Kidney epithelial cell (primary cell): Measurements from ENCODE around the gene DHX8. TPM values are rescaled to one million over a fixed set of nuclear protein-coding genes. Genes with fewer than 3 reads are reported as not detected.
A peak's percentile ranks its signal among the peaks of the same experiment; 100 is the strongest.

Source experiments
- DNase-seq: peaks from one replicate; pipeline ENCODE4 v3.0.0-alpha.2; 2010; ENCODE audit warnings: low read depth
- H3K27me3 ChIP-seq: 2 replicates; pipeline ENCODE4 v1.6.0; 2011; ENCODE audit warnings: low read length; ENCODE audit not compliant: control insufficient read depth, insufficient read depth
- H3K36me3 ChIP-seq: 2 replicates; pipeline ENCODE4 v1.5.1; 2011; ENCODE audit warnings: low read length; ENCODE audit not compliant: control insufficient read depth, insufficient read depth
- H3K4me3 ChIP-seq: 2 replicates; pipeline ENCODE4 v1.5.1; 2011; ENCODE audit warnings: low read depth, mild to moderate bottlenecking, control low read depth, low read length
- total RNA-seq: library from RNA; depleted of rRNA; stranded (reverse); fragments of >200 nt; gene quantifications from 2 replicates; pipeline ENCODE4 v1.2.3, GENCODE V29; 2015
- TF ChIP-seq, protein P1 (sequence below): IDR thresholded peaks from 2 replicates; pipeline ENCODE4 v1.5.1; 2011; ENCODE audit warnings: mild to moderate bottlenecking, moderate library complexity, low read length, control low read depth, inconsistent platforms; ENCODE audit not compliant: insufficient read depth, poor library complexity, severe bottlenecking

The DHX8 gene
- total RNA-seq, 1 donor from 2014 or later: 29.9 TPM

DNA sequence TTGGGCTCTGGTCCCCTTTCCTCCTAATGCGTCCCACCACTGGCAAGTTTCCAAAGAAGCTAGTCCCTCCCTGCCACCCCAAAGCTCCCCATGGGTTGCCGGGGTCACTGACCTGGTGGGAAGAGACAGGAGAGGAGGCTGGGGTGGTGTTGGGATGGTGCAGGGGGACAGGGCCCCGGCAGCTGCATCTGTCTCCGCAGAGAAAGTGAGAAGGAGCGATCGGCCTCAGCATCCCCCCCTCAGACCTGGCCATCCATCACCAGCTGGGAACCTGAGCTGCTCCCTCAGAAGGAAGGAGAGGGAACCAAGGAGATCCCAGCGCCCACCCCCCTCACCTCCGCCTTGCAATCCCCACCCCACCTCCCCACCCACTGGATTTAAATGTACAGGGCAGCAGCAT is 59.1 kb downstream of the DHX8 start:
- TF ChIP-seq, protein P1, sequence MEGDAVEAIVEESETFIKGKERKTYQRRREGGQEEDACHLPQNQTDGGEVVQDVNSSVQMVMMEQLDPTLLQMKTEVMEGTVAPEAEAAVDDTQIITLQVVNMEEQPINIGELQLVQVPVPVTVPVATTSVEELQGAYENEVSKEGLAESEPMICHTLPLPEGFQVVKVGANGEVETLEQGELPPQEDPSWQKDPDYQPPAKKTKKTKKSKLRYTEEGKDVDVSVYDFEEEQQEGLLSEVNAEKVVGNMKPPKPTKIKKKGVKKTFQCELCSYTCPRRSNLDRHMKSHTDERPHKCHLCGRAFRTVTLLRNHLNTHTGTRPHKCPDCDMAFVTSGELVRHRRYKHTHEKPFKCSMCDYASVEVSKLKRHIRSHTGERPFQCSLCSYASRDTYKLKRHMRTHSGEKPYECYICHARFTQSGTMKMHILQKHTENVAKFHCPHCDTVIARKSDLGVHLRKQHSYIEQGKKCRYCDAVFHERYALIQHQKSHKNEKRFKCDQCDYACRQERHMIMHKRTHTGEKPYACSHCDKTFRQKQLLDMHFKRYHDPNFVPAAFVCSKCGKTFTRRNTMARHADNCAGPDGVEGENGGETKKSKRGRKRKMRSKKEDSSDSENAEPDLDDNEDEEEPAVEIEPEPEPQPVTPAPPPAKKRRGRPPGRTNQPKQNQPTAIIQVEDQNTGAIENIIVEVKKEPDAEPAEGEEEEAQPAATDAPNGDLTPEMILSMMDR: no peak
- H3K36me3 ChIP-seq: no peaks in the 10 kb centered on the region
- no peak overlapping the region for H3K4me3 ChIP-seq
- DNase-seq: no peak
- H3K27me3 ChIP-seq: no peaks in the 10 kb centered on the region

DNA sequence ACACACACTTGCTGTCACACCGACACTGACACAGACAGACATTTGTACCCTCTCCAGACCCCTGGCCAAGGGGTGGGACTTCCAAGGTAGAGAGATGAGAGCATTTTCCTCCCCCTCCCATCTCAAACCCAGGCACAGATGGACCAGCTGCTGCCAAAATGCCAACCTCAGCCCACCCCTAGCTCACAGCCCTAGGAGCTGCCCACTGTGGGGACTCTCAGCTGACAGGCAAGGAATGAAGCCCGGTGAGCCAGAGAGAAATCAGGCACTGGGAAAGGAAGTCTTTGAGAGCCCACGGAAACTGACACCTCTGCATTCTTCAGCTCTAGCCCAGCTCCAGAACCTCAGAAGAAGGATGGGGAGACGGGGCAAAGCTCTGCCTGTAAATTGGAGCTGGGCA is 59.5 kb downstream of the DHX8 start:
- Histone ChIP-seq H3K27me3 (no peaks in the 10 kb centered on the region), H3K4me3 (no peak overlapping the region)

DNA sequence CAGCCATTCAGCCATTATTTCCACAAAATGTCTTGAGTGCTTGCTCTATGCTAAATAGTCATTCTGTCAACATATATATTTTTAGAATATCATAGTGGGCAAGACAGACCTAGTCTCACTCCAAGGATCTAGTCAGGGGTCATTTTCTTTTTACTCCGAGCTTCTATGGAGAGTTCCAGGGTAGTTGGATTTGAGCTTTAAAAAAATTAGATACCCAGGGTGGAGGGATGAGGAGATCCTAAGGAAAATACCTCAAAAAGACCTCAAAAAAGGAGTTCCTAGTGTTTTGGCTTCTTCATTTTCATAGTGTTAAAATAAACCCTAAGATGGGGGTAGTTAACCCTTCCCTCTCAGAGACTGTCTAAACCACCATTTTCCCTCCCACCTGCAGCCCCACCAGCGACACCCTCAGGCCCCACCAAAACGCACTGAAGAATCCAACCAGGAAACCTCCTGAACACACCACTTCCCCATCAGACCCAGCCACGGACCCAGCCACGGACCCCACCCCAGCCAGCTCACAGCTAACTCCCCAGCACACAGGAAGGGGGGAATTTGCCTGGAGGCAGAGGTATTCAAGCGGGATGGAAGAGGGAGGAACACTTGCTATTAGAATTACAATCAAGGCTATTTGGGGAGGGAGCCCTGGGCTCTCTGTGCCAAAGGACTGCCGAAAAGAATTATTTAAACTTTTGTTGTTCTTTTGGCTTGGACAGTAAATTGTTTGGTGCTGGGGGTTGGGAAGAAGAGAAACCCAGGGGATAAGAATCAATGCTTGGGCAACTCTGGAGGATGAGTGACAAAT is 60.2 kb downstream of the DHX8 start:
- no peak for DNase-seq
- no peaks in the 10 kb centered on the region for H3K27me3 ChIP-seq
- TF ChIP-seq, protein P1: peak; percentile 7
- H3K4me3 ChIP-seq: peak overlapping the region; percentile 14
- H3K36me3 ChIP-seq: no peaks in the 10 kb centered on the region

More for the DNA sequence above, 59.5 kb downstream of the DHX8 start:
- TF ChIP-seq, protein P1: no peak
- no peak for DNase-seq
- H3K36me3 ChIP-seq: no peaks in the 10 kb centered on the region

DNA sequence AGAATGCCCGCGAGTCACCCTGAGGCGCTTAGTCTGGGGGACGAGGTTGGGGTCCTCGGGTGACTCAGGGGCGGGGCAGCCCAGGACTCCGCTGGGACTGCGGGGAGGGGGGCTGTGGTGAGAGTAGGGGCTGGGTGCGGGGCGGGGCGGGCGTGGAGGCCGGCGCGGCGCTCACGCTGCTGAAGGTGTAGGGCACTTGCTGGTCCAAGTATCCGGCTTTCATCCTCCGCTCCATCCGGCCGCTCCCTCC is 61.5 kb downstream of the DHX8 start:
- peak overlapping the region; percentile 59 for H3K4me3 ChIP-seq
- no peaks in the 10 kb centered on the region for H3K27me3 ChIP-seq
- TF ChIP-seq, protein P1: no peak
- no peak for DNase-seq
- H3K36me3 ChIP-seq: no peaks in the 10 kb centered on the region

DNA sequence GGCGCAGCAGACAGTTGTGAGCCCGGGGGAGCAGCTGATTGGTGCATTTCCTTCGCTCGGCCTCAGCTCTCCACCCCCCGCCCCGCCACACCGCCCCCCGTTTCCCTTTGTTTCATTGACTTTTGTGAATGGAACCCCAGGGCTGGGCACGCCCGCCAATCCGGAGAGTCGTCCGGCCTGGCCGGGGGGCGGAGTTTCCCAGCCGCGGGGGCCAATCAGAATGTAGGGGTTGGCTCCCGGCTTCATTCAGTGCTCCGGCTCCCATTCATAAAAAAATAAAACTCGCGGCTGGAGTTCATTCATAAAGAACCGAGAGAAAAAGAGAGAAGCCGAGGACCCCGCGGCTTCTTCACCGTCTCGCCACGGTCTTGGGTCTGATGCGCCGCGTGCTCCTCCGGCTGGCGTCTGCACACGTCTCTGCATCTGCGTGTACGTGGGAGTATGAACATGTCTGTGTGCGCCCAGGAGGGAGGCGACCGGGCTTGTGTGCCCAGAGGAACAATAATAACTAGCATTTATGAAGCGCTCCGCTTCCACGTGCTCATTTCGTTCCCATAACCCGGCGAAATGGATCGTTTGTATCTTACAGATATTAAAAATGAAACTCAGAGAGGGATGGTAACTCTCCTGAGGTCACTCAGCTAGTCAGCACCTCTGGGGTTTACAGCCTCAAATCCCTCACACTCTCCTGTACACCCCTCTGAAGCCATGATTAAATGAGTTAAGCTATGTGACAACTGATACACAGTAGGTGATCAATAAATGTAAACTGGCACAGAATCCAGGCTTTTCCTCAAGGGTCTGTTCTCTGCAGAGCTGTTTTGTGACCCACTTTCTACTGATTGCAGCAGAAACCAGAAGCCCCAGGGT is 62.8 kb downstream of the DHX8 start, which contains the start of gene ETV4:
Gene ETV4, minus strand, starts transcription at position 22 of the 870 bp plus-strand sequence. CDS start 723 bp downstream, outside the sequence.
- no peaks in the 10 kb centered on the region for H3K36me3 ChIP-seq
- no peak for DNase-seq
- peak within 1 kb of the TSS; percentile 59 for H3K4me3 ChIP-seq
- TF ChIP-seq, protein P1: no peak
- H3K27me3 ChIP-seq: no peaks in the 10 kb centered on the region
